Thyroid gland (tissue), 4 donors: Measurements from ENCODE around the gene KRTAP10-10.

Experiments
- POLR2A ChIP-seq, 2 donors: fragments of 450-650 bp; IDR thresholded peaks; one replicate each; pipeline ENCODE4 v1.6.1; 2017; ENCODE audit warnings: antibody characterized with exemption in 2 of 2, mild to moderate bottlenecking in 2 of 2, moderate library complexity in 1 of 2
- TF ChIP-seq, protein P1 (sequence below), 6 experiments: fragments of 200-600 bp in 3 of 6; fragments of 450-650 bp in 3 of 6; sonication (generic) in 3 of 6; IDR thresholded peaks; one replicate each; pipeline ENCODE4 v1.5.1; 2016 to 2019; ENCODE audit warnings: antibody characterized with exemption in 6 of 6, mild to moderate bottlenecking in 2 of 6, inconsistent platforms in 1 of 6, moderate library complexity in 1 of 6

GRCh38 chr21:44590311-44590721, 46.8 kb upstream of the KRTAP10-10 start:
- TF ChIP-seq, protein P1, sequence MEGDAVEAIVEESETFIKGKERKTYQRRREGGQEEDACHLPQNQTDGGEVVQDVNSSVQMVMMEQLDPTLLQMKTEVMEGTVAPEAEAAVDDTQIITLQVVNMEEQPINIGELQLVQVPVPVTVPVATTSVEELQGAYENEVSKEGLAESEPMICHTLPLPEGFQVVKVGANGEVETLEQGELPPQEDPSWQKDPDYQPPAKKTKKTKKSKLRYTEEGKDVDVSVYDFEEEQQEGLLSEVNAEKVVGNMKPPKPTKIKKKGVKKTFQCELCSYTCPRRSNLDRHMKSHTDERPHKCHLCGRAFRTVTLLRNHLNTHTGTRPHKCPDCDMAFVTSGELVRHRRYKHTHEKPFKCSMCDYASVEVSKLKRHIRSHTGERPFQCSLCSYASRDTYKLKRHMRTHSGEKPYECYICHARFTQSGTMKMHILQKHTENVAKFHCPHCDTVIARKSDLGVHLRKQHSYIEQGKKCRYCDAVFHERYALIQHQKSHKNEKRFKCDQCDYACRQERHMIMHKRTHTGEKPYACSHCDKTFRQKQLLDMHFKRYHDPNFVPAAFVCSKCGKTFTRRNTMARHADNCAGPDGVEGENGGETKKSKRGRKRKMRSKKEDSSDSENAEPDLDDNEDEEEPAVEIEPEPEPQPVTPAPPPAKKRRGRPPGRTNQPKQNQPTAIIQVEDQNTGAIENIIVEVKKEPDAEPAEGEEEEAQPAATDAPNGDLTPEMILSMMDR (IDR thresholded peaks at IDR 0.05), result no peak
- TF ChIP-seq POLR2A (IDR thresholded peaks at IDR 0.05), result no peak
